HG03558 (cell line): ENCODE data around the gene ADD2.

Experiments
- ATAC-seq: cut with Tn5 transposase; IDR thresholded peaks from one replicate; pipeline ENCODE4 v1.9.1; 2021; ENCODE audit warnings: moderate number of reproducible peaks; ENCODE audit not compliant: unreplicated experiment; ENCODE audit errors: extremely low read depth

The ADD2 gene

GRCh38 chr2:70612574-70612973 lies 155.4 kb downstream of the ADD2 start:
- no peak for ATAC-seq

- ATAC-seq = no peak
Measured at GRCh38 chr2:70608373-70608772, 159.6 kb downstream of the ADD2 start.

- no peak for ATAC-seq
Measured at GRCh38 chr2:70607121-70607561, 160.9 kb downstream of the ADD2 start.
